WTC11 (cell line): ENCODE results near the gene FAM76B. TPM values are rescaled to one million over a fixed set of nuclear protein-coding genes. Genes with fewer than 3 reads are reported as not detected.
A peak's percentile ranks its signal among the peaks of the same experiment; 100 is the strongest.

Experiments used
- CBFB ChIP-seq: sonication (generic); formaldehyde crosslinking; IDR thresholded peaks from 2 replicates; pipeline ENCODE4 v1.8.1; 2022; ENCODE audit warnings: mild to moderate bottlenecking, low read depth, missing genetic modification reagents
- CREB1 ChIP-seq: sonication (generic); formaldehyde crosslinking; IDR thresholded peaks from 2 replicates; pipeline ENCODE4 v1.8.0; 2023; ENCODE audit warnings: mild to moderate bottlenecking, missing genetic modification reagents
- FOXJ3 ChIP-seq: sonication (generic); formaldehyde crosslinking; IDR thresholded peaks from 2 replicates; pipeline ENCODE4 v1.9.0; 2021; ENCODE audit warnings: missing genetic modification reagents, mild to moderate bottlenecking, borderline replicate concordance
- FOXK1 ChIP-seq: sonication (generic); formaldehyde crosslinking; IDR thresholded peaks from 2 replicates; pipeline ENCODE4 v1.8.0; 2022; ENCODE audit warnings: mild to moderate bottlenecking, moderate library complexity, missing genetic modification reagents
- FOXP1 ChIP-seq: sonication (generic); formaldehyde crosslinking; IDR thresholded peaks from 2 replicates; pipeline ENCODE4 v1.8.0; 2022; ENCODE audit warnings: missing genetic modification reagents, mild to moderate bottlenecking, moderate library complexity, borderline replicate concordance
- IRF2 ChIP-seq: sonication (generic); formaldehyde crosslinking; IDR thresholded peaks from 2 replicates; pipeline ENCODE4 v1.8.0; 2022; ENCODE audit warnings: low read depth, missing genetic modification reagents, borderline replicate concordance
- JAZF1 ChIP-seq: fragments of 250-450 bp; sonication (Bioruptor Pico); IDR thresholded peaks from 2 replicates; pipeline ENCODE4 v1.9.0; 2021; ENCODE audit warnings: moderate library complexity, mild to moderate bottlenecking, inconsistent platforms
- NFE2L1 ChIP-seq: sonication (generic); formaldehyde crosslinking; IDR thresholded peaks from 2 replicates; pipeline ENCODE4 v1.8.1; 2023; ENCODE audit warnings: missing genetic modification reagents
- NFYB ChIP-seq: sonication (generic); formaldehyde crosslinking; conservative IDR thresholded peaks from 2 replicates; pipeline ENCODE4 v1.8.0; 2022; ENCODE audit warnings: low read depth, missing genetic modification reagents
- NR2C2 ChIP-seq: sonication (generic); formaldehyde crosslinking; IDR thresholded peaks from 2 replicates; pipeline ENCODE4 v1.8.0; 2022; ENCODE audit warnings: mild to moderate bottlenecking, missing genetic modification reagents
- SMAD4 ChIP-seq: sonication (generic); formaldehyde crosslinking; IDR thresholded peaks from 2 replicates; pipeline ENCODE4 v1.8.0; 2022; ENCODE audit warnings: mild to moderate bottlenecking, missing genetic modification reagents
- TEAD1 ChIP-seq: sonication (generic); formaldehyde crosslinking; IDR thresholded peaks from 2 replicates; pipeline ENCODE4 v1.8.0; 2022; ENCODE audit warnings: mild to moderate bottlenecking, missing genetic modification reagents
- ZNF396 ChIP-seq: fragments of 250-450 bp; sonication (Bioruptor Pico); IDR thresholded peaks from 2 replicates; pipeline ENCODE4 v1.8.0; 2021; ENCODE audit warnings: mild to moderate bottlenecking, moderate library complexity, borderline replicate concordance
- total RNA-seq: library from RNA; stranded (reverse); gene quantifications from 3 replicates; pipeline ENCODE4 v1.2.3, GENCODE V29; 2021
- TF ChIP-seq, protein P1 (sequence below): fragments of 250-450 bp; sonication (Bioruptor Pico); IDR thresholded peaks from 2 replicates; pipeline ENCODE4 v1.9.0; 2021; ENCODE audit warnings: mild to moderate bottlenecking
- TF ChIP-seq, protein P2 (sequence below): sonication (generic); formaldehyde crosslinking; IDR thresholded peaks from 2 replicates; pipeline ENCODE4 v1.8.1; 2022; ENCODE audit warnings: low read depth, missing genetic modification reagents, borderline replicate concordance
- TF ChIP-seq, protein P3 (sequence below): fragments of 200-600 bp; IDR thresholded peaks from 2 replicates; pipeline ENCODE4 v1.8.0; 2022; ENCODE audit warnings: antibody characterized with exemption
- TF ChIP-seq, protein P4 (sequence below): sonication (generic); formaldehyde crosslinking; IDR thresholded peaks from 2 replicates; pipeline ENCODE4 v1.8.1; 2023; ENCODE audit warnings: mild to moderate bottlenecking, moderate library complexity, missing genetic modification reagents
- TF ChIP-seq, protein P5 (sequence below): fragments of 250-450 bp; sonication (Bioruptor Pico); IDR thresholded peaks from 2 replicates; pipeline ENCODE4 v1.9.0; 2021; ENCODE audit warnings: moderate library complexity, mild to moderate bottlenecking, inconsistent platforms, borderline replicate concordance
- TF ChIP-seq, protein P6 (sequence below): sonication (generic); formaldehyde crosslinking; IDR thresholded peaks from 2 replicates; pipeline ENCODE4 v1.8.0; 2023; ENCODE audit warnings: missing genetic modification reagents, mild to moderate bottlenecking, borderline replicate concordance
- TF ChIP-seq, protein P7 (sequence below): sonication (generic); formaldehyde crosslinking; IDR thresholded peaks from 2 replicates; pipeline ENCODE4 v1.8.1; 2022; ENCODE audit warnings: mild to moderate bottlenecking, moderate library complexity, missing genetic modification reagents
- TF ChIP-seq, protein P8 (sequence below): sonication (generic); formaldehyde crosslinking; IDR thresholded peaks from 2 replicates; pipeline ENCODE4 v1.8.1; 2022; ENCODE audit warnings: low read depth, mild to moderate bottlenecking, moderate library complexity, missing genetic modification reagents, borderline replicate concordance
- TF ChIP-seq, protein P9 (sequence below): fragments of 250-450 bp; sonication (Bioruptor Pico); IDR thresholded peaks from 2 replicates; pipeline ENCODE4 v1.8.0; 2021; ENCODE audit warnings: mild to moderate bottlenecking
- TF ChIP-seq, protein P10 (sequence below): sonication (generic); formaldehyde crosslinking; IDR thresholded peaks from 2 replicates; pipeline ENCODE4 v1.8.0; 2023; ENCODE audit warnings: missing genetic modification reagents

The FAM76B gene
- total RNA-seq, 1 experiment from 2014 or later: 30.0 TPM

DNA sequence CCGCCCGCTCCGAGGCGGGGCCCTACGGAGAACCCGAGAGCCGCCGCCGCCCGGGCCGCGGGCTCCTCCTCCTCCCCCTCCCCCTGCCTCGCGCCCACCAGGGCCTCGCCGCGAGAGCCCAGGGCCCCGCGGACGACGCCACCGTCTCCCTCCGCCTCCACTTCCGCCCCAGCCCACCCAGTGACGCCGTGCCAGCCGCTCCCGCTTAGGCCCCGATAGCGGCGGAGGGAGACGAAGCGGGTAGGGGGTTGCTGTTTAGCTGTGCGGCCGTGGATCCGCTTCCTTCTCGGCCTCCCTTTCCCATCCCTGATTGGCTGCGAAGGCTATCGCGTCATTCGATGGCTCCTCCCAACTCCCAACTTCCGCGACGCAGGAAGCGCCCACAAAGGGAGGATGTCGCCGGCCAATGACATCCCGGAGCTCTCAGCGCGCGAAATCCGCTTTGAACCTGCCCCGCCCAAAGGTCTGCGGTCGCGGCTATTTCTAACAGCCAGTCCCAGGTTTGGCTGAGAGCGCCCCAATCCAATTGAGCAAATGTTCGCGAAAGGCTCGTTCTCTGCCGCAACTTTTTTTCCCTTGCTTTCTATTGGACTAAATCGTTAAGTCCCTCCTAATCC is at the start of gene FAM76B (continued):
- TF ChIP-seq, protein P1, sequence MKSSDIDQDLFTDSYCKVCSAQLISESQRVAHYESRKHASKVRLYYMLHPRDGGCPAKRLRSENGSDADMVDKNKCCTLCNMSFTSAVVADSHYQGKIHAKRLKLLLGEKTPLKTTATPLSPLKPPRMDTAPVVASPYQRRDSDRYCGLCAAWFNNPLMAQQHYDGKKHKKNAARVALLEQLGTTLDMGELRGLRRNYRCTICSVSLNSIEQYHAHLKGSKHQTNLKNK: no peak
- peak; percentile 76; the same call in 1 of the 2 replicates for TF ChIP-seq FOXP1
- 0 out of 2 replicates have a peak, but pooled peaks have one; percentile 9 for TF ChIP-seq NR2C2 (CRISPR knock-in tag)
- peak; percentile 89 for TF ChIP-seq FOXK1 (CRISPR knock-in tag)
- peak; percentile 67 for TF ChIP-seq NFYB
- no peak for TF ChIP-seq SMAD4 (CRISPR knock-in tag)
- TF ChIP-seq, protein P2, sequence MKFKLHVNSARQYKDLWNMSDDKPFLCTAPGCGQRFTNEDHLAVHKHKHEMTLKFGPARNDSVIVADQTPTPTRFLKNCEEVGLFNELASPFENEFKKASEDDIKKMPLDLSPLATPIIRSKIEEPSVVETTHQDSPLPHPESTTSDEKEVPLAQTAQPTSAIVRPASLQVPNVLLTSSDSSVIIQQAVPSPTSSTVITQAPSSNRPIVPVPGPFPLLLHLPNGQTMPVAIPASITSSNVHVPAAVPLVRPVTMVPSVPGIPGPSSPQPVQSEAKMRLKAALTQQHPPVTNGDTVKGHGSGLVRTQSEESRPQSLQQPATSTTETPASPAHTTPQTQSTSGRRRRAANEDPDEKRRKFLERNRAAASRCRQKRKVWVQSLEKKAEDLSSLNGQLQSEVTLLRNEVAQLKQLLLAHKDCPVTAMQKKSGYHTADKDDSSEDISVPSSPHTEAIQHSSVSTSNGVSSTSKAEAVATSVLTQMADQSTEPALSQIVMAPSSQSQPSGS (CRISPR knock-in tag): no peak
- no peak for TF ChIP-seq FOXJ3
- peak; percentile 49; the same call in 1 of the 2 replicates for TF ChIP-seq TEAD1 (CRISPR knock-in tag)
- TF ChIP-seq, protein P3, sequence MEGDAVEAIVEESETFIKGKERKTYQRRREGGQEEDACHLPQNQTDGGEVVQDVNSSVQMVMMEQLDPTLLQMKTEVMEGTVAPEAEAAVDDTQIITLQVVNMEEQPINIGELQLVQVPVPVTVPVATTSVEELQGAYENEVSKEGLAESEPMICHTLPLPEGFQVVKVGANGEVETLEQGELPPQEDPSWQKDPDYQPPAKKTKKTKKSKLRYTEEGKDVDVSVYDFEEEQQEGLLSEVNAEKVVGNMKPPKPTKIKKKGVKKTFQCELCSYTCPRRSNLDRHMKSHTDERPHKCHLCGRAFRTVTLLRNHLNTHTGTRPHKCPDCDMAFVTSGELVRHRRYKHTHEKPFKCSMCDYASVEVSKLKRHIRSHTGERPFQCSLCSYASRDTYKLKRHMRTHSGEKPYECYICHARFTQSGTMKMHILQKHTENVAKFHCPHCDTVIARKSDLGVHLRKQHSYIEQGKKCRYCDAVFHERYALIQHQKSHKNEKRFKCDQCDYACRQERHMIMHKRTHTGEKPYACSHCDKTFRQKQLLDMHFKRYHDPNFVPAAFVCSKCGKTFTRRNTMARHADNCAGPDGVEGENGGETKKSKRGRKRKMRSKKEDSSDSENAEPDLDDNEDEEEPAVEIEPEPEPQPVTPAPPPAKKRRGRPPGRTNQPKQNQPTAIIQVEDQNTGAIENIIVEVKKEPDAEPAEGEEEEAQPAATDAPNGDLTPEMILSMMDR: no peak
- TF ChIP-seq, protein P4, sequence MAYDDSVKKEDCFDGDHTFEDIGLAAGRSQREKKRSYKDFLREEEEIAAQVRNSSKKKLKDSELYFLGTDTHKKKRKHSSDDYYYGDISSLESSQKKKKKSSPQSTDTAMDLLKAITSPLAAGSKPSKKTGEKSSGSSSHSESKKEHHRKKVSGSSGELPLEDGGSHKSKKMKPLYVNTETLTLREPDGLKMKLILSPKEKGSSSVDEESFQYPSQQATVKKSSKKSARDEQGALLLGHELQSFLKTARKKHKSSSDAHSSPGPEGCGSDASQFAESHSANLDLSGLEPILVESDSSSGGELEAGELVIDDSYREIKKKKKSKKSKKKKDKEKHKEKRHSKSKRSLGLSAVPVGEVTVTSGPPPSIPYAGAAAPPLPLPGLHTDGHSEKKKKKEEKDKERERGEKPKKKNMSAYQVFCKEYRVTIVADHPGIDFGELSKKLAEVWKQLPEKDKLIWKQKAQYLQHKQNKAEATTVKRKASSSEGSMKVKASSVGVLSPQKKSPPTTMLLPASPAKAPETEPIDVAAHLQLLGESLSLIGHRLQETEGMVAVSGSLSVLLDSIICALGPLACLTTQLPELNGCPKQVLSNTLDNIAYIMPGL (CRISPR knock-in tag): peak; percentile 62; the same call in 1 of the 2 replicates
- TF ChIP-seq, protein P5, sequence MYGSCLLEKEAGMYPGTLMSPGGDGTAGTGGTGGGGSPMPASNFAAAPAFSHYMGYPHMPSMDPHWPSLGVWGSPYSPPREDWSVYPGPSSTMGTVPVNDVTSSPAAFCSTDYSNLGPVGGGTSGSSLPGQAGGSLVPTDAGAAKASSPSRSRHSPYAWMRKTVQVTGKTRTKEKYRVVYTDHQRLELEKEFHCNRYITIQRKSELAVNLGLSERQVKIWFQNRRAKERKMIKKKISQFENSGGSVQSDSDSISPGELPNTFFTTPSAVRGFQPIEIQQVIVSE (CRISPR knock-in tag): no peak
- no peak for TF ChIP-seq IRF2 (CRISPR knock-in tag)
- TF ChIP-seq, protein P6, sequence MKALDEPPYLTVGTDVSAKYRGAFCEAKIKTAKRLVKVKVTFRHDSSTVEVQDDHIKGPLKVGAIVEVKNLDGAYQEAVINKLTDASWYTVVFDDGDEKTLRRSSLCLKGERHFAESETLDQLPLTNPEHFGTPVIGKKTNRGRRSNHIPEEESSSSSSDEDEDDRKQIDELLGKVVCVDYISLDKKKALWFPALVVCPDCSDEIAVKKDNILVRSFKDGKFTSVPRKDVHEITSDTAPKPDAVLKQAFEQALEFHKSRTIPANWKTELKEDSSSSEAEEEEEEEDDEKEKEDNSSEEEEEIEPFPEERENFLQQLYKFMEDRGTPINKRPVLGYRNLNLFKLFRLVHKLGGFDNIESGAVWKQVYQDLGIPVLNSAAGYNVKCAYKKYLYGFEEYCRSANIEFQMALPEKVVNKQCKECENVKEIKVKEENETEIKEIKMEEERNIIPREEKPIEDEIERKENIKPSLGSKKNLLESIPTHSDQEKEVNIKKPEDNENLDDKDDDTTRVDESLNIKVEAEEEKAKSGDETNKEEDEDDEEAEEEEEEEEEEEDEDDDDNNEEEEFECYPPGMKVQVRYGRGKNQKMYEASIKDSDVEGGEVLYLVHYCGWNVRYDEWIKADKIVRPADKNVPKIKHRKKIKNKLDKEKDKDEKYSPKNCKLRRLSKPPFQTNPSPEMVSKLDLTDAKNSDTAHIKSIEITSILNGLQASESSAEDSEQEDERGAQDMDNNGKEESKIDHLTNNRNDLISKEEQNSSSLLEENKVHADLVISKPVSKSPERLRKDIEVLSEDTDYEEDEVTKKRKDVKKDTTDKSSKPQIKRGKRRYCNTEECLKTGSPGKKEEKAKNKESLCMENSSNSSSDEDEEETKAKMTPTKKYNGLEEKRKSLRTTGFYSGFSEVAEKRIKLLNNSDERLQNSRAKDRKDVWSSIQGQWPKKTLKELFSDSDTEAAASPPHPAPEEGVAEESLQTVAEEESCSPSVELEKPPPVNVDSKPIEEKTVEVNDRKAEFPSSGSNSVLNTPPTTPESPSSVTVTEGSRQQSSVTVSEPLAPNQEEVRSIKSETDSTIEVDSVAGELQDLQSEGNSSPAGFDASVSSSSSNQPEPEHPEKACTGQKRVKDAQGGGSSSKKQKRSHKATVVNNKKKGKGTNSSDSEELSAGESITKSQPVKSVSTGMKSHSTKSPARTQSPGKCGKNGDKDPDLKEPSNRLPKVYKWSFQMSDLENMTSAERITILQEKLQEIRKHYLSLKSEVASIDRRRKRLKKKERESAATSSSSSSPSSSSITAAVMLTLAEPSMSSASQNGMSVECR (CRISPR knock-in tag): peak; percentile 40; the same call in 1 of the 2 replicates
- TF ChIP-seq ZNF396: no peak
- TF ChIP-seq, protein P7, sequence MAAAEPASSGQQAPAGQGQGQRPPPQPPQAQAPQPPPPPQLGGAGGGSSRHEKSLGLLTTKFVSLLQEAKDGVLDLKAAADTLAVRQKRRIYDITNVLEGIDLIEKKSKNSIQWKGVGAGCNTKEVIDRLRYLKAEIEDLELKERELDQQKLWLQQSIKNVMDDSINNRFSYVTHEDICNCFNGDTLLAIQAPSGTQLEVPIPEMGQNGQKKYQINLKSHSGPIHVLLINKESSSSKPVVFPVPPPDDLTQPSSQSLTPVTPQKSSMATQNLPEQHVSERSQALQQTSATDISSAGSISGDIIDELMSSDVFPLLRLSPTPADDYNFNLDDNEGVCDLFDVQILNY (CRISPR knock-in tag): peak; percentile 92; the same call in 1 of the 2 replicates
- TF ChIP-seq CBFB: peak; percentile 66; the same call in 1 of the 2 replicates
- TF ChIP-seq CREB1 (CRISPR knock-in tag): peak; percentile 74; the same call in 1 of the 2 replicates
- TF ChIP-seq, protein P8, sequence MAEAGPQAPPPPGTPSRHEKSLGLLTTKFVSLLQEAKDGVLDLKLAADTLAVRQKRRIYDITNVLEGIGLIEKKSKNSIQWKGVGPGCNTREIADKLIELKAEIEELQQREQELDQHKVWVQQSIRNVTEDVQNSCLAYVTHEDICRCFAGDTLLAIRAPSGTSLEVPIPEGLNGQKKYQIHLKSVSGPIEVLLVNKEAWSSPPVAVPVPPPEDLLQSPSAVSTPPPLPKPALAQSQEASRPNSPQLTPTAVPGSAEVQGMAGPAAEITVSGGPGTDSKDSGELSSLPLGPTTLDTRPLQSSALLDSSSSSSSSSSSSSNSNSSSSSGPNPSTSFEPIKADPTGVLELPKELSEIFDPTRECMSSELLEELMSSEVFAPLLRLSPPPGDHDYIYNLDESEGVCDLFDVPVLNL: peak; percentile 95
- TF ChIP-seq, protein P9, sequence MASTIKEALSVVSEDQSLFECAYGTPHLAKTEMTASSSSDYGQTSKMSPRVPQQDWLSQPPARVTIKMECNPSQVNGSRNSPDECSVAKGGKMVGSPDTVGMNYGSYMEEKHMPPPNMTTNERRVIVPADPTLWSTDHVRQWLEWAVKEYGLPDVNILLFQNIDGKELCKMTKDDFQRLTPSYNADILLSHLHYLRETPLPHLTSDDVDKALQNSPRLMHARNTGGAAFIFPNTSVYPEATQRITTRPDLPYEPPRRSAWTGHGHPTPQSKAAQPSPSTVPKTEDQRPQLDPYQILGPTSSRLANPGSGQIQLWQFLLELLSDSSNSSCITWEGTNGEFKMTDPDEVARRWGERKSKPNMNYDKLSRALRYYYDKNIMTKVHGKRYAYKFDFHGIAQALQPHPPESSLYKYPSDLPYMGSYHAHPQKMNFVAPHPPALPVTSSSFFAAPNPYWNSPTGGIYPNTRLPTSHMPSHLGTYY (CRISPR knock-in tag): no peak
- TF ChIP-seq, protein P10, sequence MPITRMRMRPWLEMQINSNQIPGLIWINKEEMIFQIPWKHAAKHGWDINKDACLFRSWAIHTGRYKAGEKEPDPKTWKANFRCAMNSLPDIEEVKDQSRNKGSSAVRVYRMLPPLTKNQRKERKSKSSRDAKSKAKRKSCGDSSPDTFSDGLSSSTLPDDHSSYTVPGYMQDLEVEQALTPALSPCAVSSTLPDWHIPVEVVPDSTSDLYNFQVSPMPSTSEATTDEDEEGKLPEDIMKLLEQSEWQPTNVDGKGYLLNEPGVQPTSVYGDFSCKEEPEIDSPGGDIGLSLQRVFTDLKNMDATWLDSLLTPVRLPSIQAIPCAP (CRISPR knock-in tag): no peak
- no peak; the same call in 1 of the 2 replicates for TF ChIP-seq NFE2L1 (CRISPR knock-in tag)
- TF ChIP-seq JAZF1 (CRISPR knock-in tag): no peak
